Stimulated activated CD4-positive, alpha-beta T cell treated with anti-CD3 and anti-CD28 coated beads, Interleukin-4, amount 100 ng/mL, for 24 hours (primary cell): ENCODE data around the gene PLPP2.
"Not testable (repeated sequence)": the region's sequence is repeated elsewhere in the genome, so short reads cannot be mapped to it uniquely, and the experiment has no call there.

Experiments
- DNase-seq: peaks from one replicate; pipeline ENCODE4 v3.0.0-alpha.2; 2020

PLPP2 gene

GRCh38 chr19:262125-262524, 29.1 kb downstream of the PLPP2 start:
- no peak for DNase-seq

- not testable (repeated sequence) for DNase-seq
These were observed 34.4 kb downstream of the PLPP2 start for GRCh38 chr19:256804-257203.

- DNase-seq = not testable (repeated sequence)
These were observed 38.6 kb downstream of the PLPP2 start for GRCh38 chr19:252421-253186.

- DNase-seq = no peak
These were observed 44.7 kb downstream of the PLPP2 start for GRCh38 chr19:246551-246950.

GRCh38 chr19:245900-246299, 45.3 kb downstream of the PLPP2 start:
- DNase-seq = not testable (repeated sequence)

GRCh38 chr19:245457-245856, 45.7 kb downstream of the PLPP2 start:
- DNase-seq = no peak
